Ureter (tissue), 1 donor: ENCODE measurements around the gene SMAD5. TPM values are rescaled to one million over a fixed set of nuclear protein-coding genes. Genes with fewer than 3 reads are reported as not detected.

Experiments
- DNase-seq: peaks from one replicate; pipeline ENCODE4 v3.0.0-alpha.2; 2020; ENCODE audit warnings: low spot score
- total RNA-seq: library from RNA; stranded (reverse); gene quantifications from one replicate; pipeline ENCODE4 v1.2.4, GENCODE V29; 2023
- donor health status: DM: yes; HTN: yes; CAD: no.

SMAD5 gene
- total RNA-seq, 1 donor from 2014 or later = 86.3 TPM

- DNase-seq = no peak
Measured at GRCh38 chr5:136194576-136194975, 61.9 kb downstream of the SMAD5 start.

- DNase-seq = no peak
Measured at GRCh38 chr5:136195971-136196820, 63.6 kb downstream of the SMAD5 start.

GRCh38 chr5:136197462-136198142 lies 65.0 kb downstream of the SMAD5 start:
- no peak for DNase-seq

GRCh38 chr5:136198453-136198852 lies 65.8 kb downstream of the SMAD5 start:
- DNase-seq = no peak

- no peak for DNase-seq
Measured at GRCh38 chr5:136199408-136199807, 66.8 kb downstream of the SMAD5 start.

GRCh38 chr5:136200130-136200529 lies 67.5 kb downstream of the SMAD5 start:
- DNase-seq = no peak

GRCh38 chr5:136200761-136201160 lies 68.1 kb downstream of the SMAD5 start:
- DNase-seq = no peak

GRCh38 chr5:136201870-136202269 lies 69.2 kb downstream of the SMAD5 start:
- no peak for DNase-seq

- peak; percentile 35 for DNase-seq
Measured at GRCh38 chr5:136202469-136203205, 70.0 kb downstream of the SMAD5 start.

- DNase-seq = no peak
Measured at GRCh38 chr5:136203303-136203922, 70.8 kb downstream of the SMAD5 start.

GRCh38 chr5:136205061-136205702 lies 72.5 kb downstream of the SMAD5 start:
- no peak for DNase-seq

- DNase-seq = no peak
Measured at GRCh38 chr5:136205941-136206340, 73.3 kb downstream of the SMAD5 start.

GRCh38 chr5:136206361-136206760 lies 73.7 kb downstream of the SMAD5 start:
- no peak for DNase-seq

GRCh38 chr5:136207631-136208030 lies 75.0 kb downstream of the SMAD5 start:
- no peak for DNase-seq

- no peak for DNase-seq
Measured at GRCh38 chr5:136208916-136209315, 76.3 kb downstream of the SMAD5 start.

GRCh38 chr5:136209346-136209910 lies 76.8 kb downstream of the SMAD5 start:
- DNase-seq = no peak

- DNase-seq = no peak
Measured at GRCh38 chr5:136210259-136210658, 77.6 kb downstream of the SMAD5 start.

GRCh38 chr5:136211282-136212040 lies 78.8 kb downstream of the SMAD5 start:
- no peak for DNase-seq

- peak; percentile 55 for DNase-seq
Measured at GRCh38 chr5:136212252-136212721, 79.6 kb downstream of the SMAD5 start.

GRCh38 chr5:136213919-136214493 lies 81.4 kb downstream of the SMAD5 start:
- DNase-seq = no peak
